Activated T-cell treated with anti-CD3 and anti-CD28 coated beads, Interleukin-2, amount 50 U/mL, for 4 hours (primary cell): ENCODE results near the gene TOMM22. TPM values are rescaled to one million over a fixed set of nuclear protein-coding genes. Genes with fewer than 3 reads are reported as not detected.
A peak's percentile ranks its signal among the peaks of the same experiment; 100 is the strongest.

Source experiments
- ATAC-seq, 2 donors: fragments of 200-7000 bp; cut with Tn5 transposase; one replicate each; pipeline ENCODE4 v1.10.0; 2021
- DNase-seq: peaks from one replicate; pipeline ENCODE4 v3.0.0-alpha.2; 2020
- H3K27me3 Mint-ChIP-seq: one replicate; pipeline ENCODE4 v1.8.0; 2021; ENCODE audit warnings: low read depth, mixed read lengths
- H3K36me3 Mint-ChIP-seq: one replicate; pipeline ENCODE4 v1.8.0; 2022; ENCODE audit warnings: mixed read lengths; ENCODE audit not compliant: insufficient read depth
- H3K4me1 Mint-ChIP-seq: one replicate; pipeline ENCODE4 v1.8.0; 2021; ENCODE audit warnings: low read depth, mixed read lengths
- H3K4me3 Mint-ChIP-seq: one replicate; pipeline ENCODE4 v1.8.0; 2021; ENCODE audit warnings: mild to moderate bottlenecking, moderate library complexity, mixed read lengths
- H3K9me3 Mint-ChIP-seq: one replicate; pipeline ENCODE4 v1.8.0; 2021; ENCODE audit warnings: mixed read lengths
- total RNA-seq, 3 donors: library from RNA; stranded (reverse); gene quantifications; one replicate each; pipeline ENCODE4 v1.2.1, GENCODE V29; 2021

Gene TOMM22
- total RNA-seq, 3 donors from 2014 or later: 247 to 280 (median 249) TPM

- Mint-ChIP-seq H3K4me3 (no peak overlapping the region), H3K4me1 (peaks cover 14% of the 10 kb centered on the region), H3K27me3 (no peaks in the 10 kb centered on the region), H3K9me3 (no peaks in the 10 kb centered on the region), H3K36me3 (peaks cover 43% of the 10 kb centered on the region)
- ATAC-seq (no peak), DNase-seq (no peak)
These were observed 48.7 kb downstream of the TOMM22 start for GRCh38 chr22:38730411-38730871.

GRCh38 chr22:38731703-38732161 is 50.0 kb downstream of the TOMM22 start:
- Mint-ChIP-seq H3K9me3 (no peaks in the 10 kb centered on the region), H3K36me3 (peaks cover 37% of the 10 kb centered on the region), H3K4me1 (peaks cover 14% of the 10 kb centered on the region), H3K27me3 (no peaks in the 10 kb centered on the region), H3K4me3 (no peak overlapping the region)
- no peak for DNase-seq
- no peak for ATAC-seq

- Mint-ChIP-seq H3K4me3 (no peak overlapping the region), H3K36me3 (peaks cover 33% of the 10 kb centered on the region), H3K27me3 (no peaks in the 10 kb centered on the region), H3K9me3 (no peaks in the 10 kb centered on the region), H3K4me1 (peaks cover 18% of the 10 kb centered on the region)
- DNase-seq (no peak), ATAC-seq (no peak)
These were observed 50.6 kb downstream of the TOMM22 start for GRCh38 chr22:38732251-38732815.

- H3K4me3 Mint-ChIP-seq: no peak overlapping the region
- peaks cover 27% of the 10 kb centered on the region for H3K4me1 Mint-ChIP-seq
- ATAC-seq (peak; percentile 58 to 66), DNase-seq (peak; percentile 40)
- no peaks in the 10 kb centered on the region for H3K27me3 Mint-ChIP-seq
- H3K36me3 Mint-ChIP-seq: peaks cover 36% of the 10 kb centered on the region
- no peaks in the 10 kb centered on the region for H3K9me3 Mint-ChIP-seq
These were observed 51.6 kb downstream of the TOMM22 start for GRCh38 chr22:38733329-38733723.

GRCh38 chr22:38733724-38734381 is 52.1 kb downstream of the TOMM22 start:
- ATAC-seq: peak in 1 of 2 donors; percentile 5
- Mint-ChIP-seq H3K9me3 (no peaks in the 10 kb centered on the region), H3K4me3 (no peak overlapping the region), H3K4me1 (peaks cover 27% of the 10 kb centered on the region), H3K27me3 (no peaks in the 10 kb centered on the region), H3K36me3 (peaks cover 33% of the 10 kb centered on the region)
- DNase-seq: no peak

GRCh38 chr22:38734421-38735100 is 52.8 kb downstream of the TOMM22 start:
- H3K4me3 Mint-ChIP-seq: no peak overlapping the region
- no peak for ATAC-seq
- H3K4me1 Mint-ChIP-seq: peaks cover 27% of the 10 kb centered on the region
- peaks cover 28% of the 10 kb centered on the region for H3K36me3 Mint-ChIP-seq
- no peaks in the 10 kb centered on the region for H3K9me3 Mint-ChIP-seq
- H3K27me3 Mint-ChIP-seq: no peaks in the 10 kb centered on the region
- no peak for DNase-seq

Other genes with a start within 250 kb of the TOMM22 start
- gene KCNJ4, start 226.8 kb upstream of the TOMM22 start, total RNA-seq: not detected
- gene KDELR3, start 213.9 kb upstream of the TOMM22 start, total RNA-seq: under 1 TPM in 2 of 3 donors, not detected in 1; 0.21 to 0.35 TPM
- gene DDX17, start 175.6 kb upstream of the TOMM22 start, total RNA-seq: 100 to 1,000 TPM; 228 to 276 (median 251) TPM
- gene DMC1, start 111.8 kb upstream of the TOMM22 start, total RNA-seq: 1 to 10 TPM; 1.9 to 3.0 (median 2.4) TPM
- under 1 TPM; 0.46 to 0.86 (median 0.53) TPM for gene FAM227A, start 25.6 kb upstream of the TOMM22 start, total RNA-seq
- gene CBY1, start 25.3 kb upstream of the TOMM22 start, total RNA-seq: 1 to 10 TPM; 4.7 to 6.7 (median 4.9) TPM
- 10 to 100 TPM; 65.3 to 76.0 (median 72.8) TPM for gene JOSD1, start 19.0 kb downstream of the TOMM22 start, total RNA-seq
- gene GTPBP1, start 24.0 kb downstream of the TOMM22 start, total RNA-seq: 10 to 100 TPM; 69.9 to 80.4 (median 76.5) TPM
- 10 to 100 TPM; 30.1 to 44.6 (median 44.0) TPM for gene SUN2, start 74.0 kb downstream of the TOMM22 start, total RNA-seq
- 1 to 10 TPM; 4.5 to 6.1 (median 5.1) TPM for gene DNAL4, start 112.2 kb downstream of the TOMM22 start, total RNA-seq
- gene NPTXR, start 162.1 kb downstream of the TOMM22 start, total RNA-seq: 1 to 10 TPM; 2.0 to 2.5 (median 2.2) TPM
- gene CBX6, start 190.3 kb downstream of the TOMM22 start, total RNA-seq: 100 to 1,000 TPM; 192 to 225 (median 207) TPM